Heart left ventricle (tissue), 13 donors: Measurements from ENCODE around the gene ATP8A1.

Experiments used
- CTCF ChIP-seq, 12 donors: fragments of 200-600 bp; sonication (generic) in 4 of 12; IDR thresholded peaks; one replicate each; pipeline versions ENCODE4 v1.5.0 to v1.8.0; 2018 to 2022; ENCODE audit warnings: antibody characterized with exemption in 12 of 12, mild to moderate bottlenecking in 5 of 12
- POLR2A ChIP-seq, 2 donors: fragments of 450-650 bp; IDR thresholded peaks; one replicate each; pipeline ENCODE4 v1.6.1; 2017; ENCODE audit warnings: antibody characterized with exemption in 2 of 2, mild to moderate bottlenecking in 2 of 2, moderate library complexity in 2 of 2
- donor health status: ischemic (EF 13 %, LVEDD 7.1; RV severe dilation, severe dysfunction).
- donor health status: DM: no; HTN: yes; CAD: no.
- donor health status: DM: no; HTN: no; CAD: no.
- donor health status: ischemic (EF 25% LVEDD 6.9; RV normal size, moderate dysfunction).
- donor health status: ischemic (EF 25% LVEDD 5.7; RV mildly dilated, moderate dysfunction).
- donor health status: ischemic (EF 35%, LVEDD 5.7; RV mildly dilated, moderate dysfunction).
- donor health status: nonischemic (EF 11% LVEDD 7.7; RV severe dilation, severe dysfunction).
- donor health status: DM: yes; HTN: yes; CAD: no.
- donor health status: PGD.
- donor health status: ischemic (EF 29% LVEDD 5.4; RV normal size, mild dysfunction).
- donor health status: nonischemic (EF 23%, LVEDD 6.1; RV moderate dilation, normal function).

GRCh38 chr4:42396752-42397634 lies 259.9 kb downstream of the ATP8A1 start, which contains the start of gene SHISA3:
- TF ChIP-seq CTCF (IDR thresholded peaks at IDR 0.05) (no peak), POLR2A (IDR thresholded peaks at IDR 0.05) (no peak)
